Neural progenitor cell (in vitro differentiated cells): ENCODE results near the gene CD46. TPM values are rescaled to one million over a fixed set of nuclear protein-coding genes. Genes with fewer than 3 reads are reported as not detected.

Source experiments
- DNase-seq: peaks from one replicate; pipeline ENCODE4 v3.0.0-alpha.2; 2016; ENCODE audit warnings: low spot score
- H2AFZ ChIP-seq: fragments of 200-600 bp; sonication (generic); replicated peaks from 2 replicates; pipeline ENCODE4 v1.6.1; 2016; ENCODE audit warnings: antibody characterized with exemption
- H3F3A ChIP-seq: fragments of 200-600 bp; sonication (generic); 2 replicates; pipeline ENCODE4 v1.6.1; 2016; ENCODE audit warnings: antibody characterized with exemption, low read depth
- H3K27ac ChIP-seq: fragments of 200-600 bp; sonication (generic); 2 replicates; pipeline ENCODE4 v1.5.1; 2016; ENCODE audit warnings: mild to moderate bottlenecking
- H3K27me3 ChIP-seq: fragments of 200-600 bp; sonication (generic); 2 replicates; pipeline ENCODE4 v1.6.1; 2016; ENCODE audit warnings: mild to moderate bottlenecking, moderate library complexity
- H3K36me3 ChIP-seq: fragments of 200-600 bp; sonication (generic); 2 replicates; pipeline ENCODE4 v1.5.1; 2016
- H3K4me1 ChIP-seq: fragments of 200-600 bp; sonication (generic); 2 replicates; pipeline ENCODE4 v1.6.1; 2016; ENCODE audit warnings: mixed run types
- H3K4me2 ChIP-seq: fragments of 200-600 bp; sonication (generic); 2 replicates; pipeline ENCODE4 v1.6.1; 2016
- H3K4me3 ChIP-seq: fragments of 200-600 bp; sonication (generic); 2 replicates; pipeline ENCODE4 v1.5.1; 2016
- H3K79me2 ChIP-seq: fragments of 200-600 bp; sonication (generic); 2 replicates; pipeline ENCODE4 v1.6.1; 2016; ENCODE audit warnings: low read depth
- H3K9ac ChIP-seq: fragments of 200-600 bp; sonication (generic); 2 replicates; pipeline ENCODE4 v1.6.1; 2016
- H3K9me3 ChIP-seq: fragments of 200-600 bp; sonication (generic); 2 replicates; pipeline ENCODE4 v1.5.1; 2016; ENCODE audit warnings: low read depth
- H4K20me1 ChIP-seq: fragments of 200-600 bp; sonication (generic); 2 replicates; pipeline ENCODE4 v1.6.1; 2016; ENCODE audit warnings: low read depth
- H3K27ac Mint-ChIP-seq: 3 replicates; pipeline ENCODE4 v1.8.0; 2021; ENCODE audit warnings: mixed read lengths
- H3K27me3 Mint-ChIP-seq: 2 replicates; pipeline ENCODE4 v1.8.0; 2022; ENCODE audit warnings: low read depth, mild to moderate bottlenecking, inconsistent platforms, moderate library complexity, mixed read lengths; ENCODE audit not compliant: insufficient read depth
- H3K36me3 Mint-ChIP-seq: 3 replicates; pipeline ENCODE4 v1.8.0; 2021; ENCODE audit warnings: mixed read lengths
- H3K4me1 Mint-ChIP-seq: 3 replicates; pipeline ENCODE4 v1.8.0; 2021; ENCODE audit warnings: mixed read lengths
- H3K4me3 Mint-ChIP-seq: 3 replicates; pipeline ENCODE4 v1.8.0; 2021; ENCODE audit warnings: mild to moderate bottlenecking, moderate library complexity, mixed read lengths
- H3K9me3 Mint-ChIP-seq: 3 replicates; pipeline ENCODE4 v1.8.0; 2020; ENCODE audit warnings: mixed read lengths
- CTCF ChIP-seq: fragments of 200-600 bp; sonication (generic); IDR thresholded peaks from 2 replicates; pipeline ENCODE4 v1.5.1; 2017; ENCODE audit warnings: antibody characterized with exemption, mild to moderate bottlenecking
- EZH2 ChIP-seq: fragments of 200-600 bp; sonication (generic); IDR thresholded peaks from 2 replicates; pipeline ENCODE4 v1.6.1; 2017; ENCODE audit warnings: antibody characterized with exemption, mild to moderate bottlenecking, moderate library complexity
- EZH2phosphoT487 ChIP-seq: fragments of 200-600 bp; sonication (generic); IDR thresholded peaks from 2 replicates; pipeline ENCODE4 v1.6.1; 2017; ENCODE audit warnings: antibody characterized with exemption
- total RNA-seq: library from RNA; depleted of rRNA; stranded (reverse); fragments of >200 nt; gene quantifications from 2 replicates; pipeline ENCODE4 v1.2.3, GENCODE V29; 2015; ENCODE audit warnings: low replicate concordance

Gene CD46
- total RNA-seq, 1 donor from 2014 or later = 186 TPM

GRCh38 chr1:207817166-207817565 is 65.3 kb downstream of the CD46 start:
- H3K27ac Mint-ChIP-seq = no peak overlapping the region
- no peaks in the 10 kb centered on the region for H3K4me1 Mint-ChIP-seq

GRCh38 chr1:207817778-207818751 is 66.2 kb downstream of the CD46 start:
- peaks cover 4% of the 10 kb centered on the region for H3K4me1 Mint-ChIP-seq
- no peak overlapping the region for H3K4me3 Mint-ChIP-seq
- TF ChIP-seq EZH2 (no peak), EZH2phosphoT487 (no peak), CTCF (no peak)
- Histone ChIP-seq H3K4me1 (no peaks in the 10 kb centered on the region), H3K4me3 (no peak overlapping the region), H3K79me2 (no peaks in the 10 kb centered on the region), H3K27me3 (no peaks in the 10 kb centered on the region), H3K9me3 (no peaks in the 10 kb centered on the region), H3K36me3 (no peaks in the 10 kb centered on the region), H3K9ac (no peak overlapping the region), H4K20me1 (no peaks in the 10 kb centered on the region), H3K4me2 (no peak overlapping the region), H3F3A (no peaks in the 10 kb centered on the region), H3K27ac (no peak overlapping the region), H2AFZ (no peak overlapping the region)
- no peak overlapping the region for H3K27ac Mint-ChIP-seq
- DNase-seq = no peak
- peaks cover 6% of the 10 kb centered on the region for H3K27me3 Mint-ChIP-seq
- no peaks in the 10 kb centered on the region for H3K9me3 Mint-ChIP-seq
- H3K36me3 Mint-ChIP-seq = peaks cover 20% of the 10 kb centered on the region

More at GRCh38 chr1:207817166-207817565, 65.3 kb downstream of the CD46 start:
- Histone ChIP-seq H3K4me2 (no peak overlapping the region), H3K9me3 (no peaks in the 10 kb centered on the region), H3K4me3 (no peak overlapping the region), H3K79me2 (no peaks in the 10 kb centered on the region), H3F3A (no peaks in the 10 kb centered on the region), H2AFZ (no peak overlapping the region), H3K9ac (no peak overlapping the region), H3K4me1 (no peaks in the 10 kb centered on the region), H4K20me1 (no peaks in the 10 kb centered on the region), H3K27me3 (no peaks in the 10 kb centered on the region), H3K27ac (no peak overlapping the region), H3K36me3 (no peaks in the 10 kb centered on the region)
- H3K4me3 Mint-ChIP-seq = no peak overlapping the region
- no peak for DNase-seq
- no peaks in the 10 kb centered on the region for H3K9me3 Mint-ChIP-seq
- peaks cover 20% of the 10 kb centered on the region for H3K36me3 Mint-ChIP-seq
- no peak for TF ChIP-seq EZH2phosphoT487
- no peak for TF ChIP-seq EZH2
- no peak for TF ChIP-seq CTCF
- peaks cover 6% of the 10 kb centered on the region for H3K27me3 Mint-ChIP-seq

- no peaks in the 10 kb centered on the region for H4K20me1 ChIP-seq
- no peak overlapping the region for H2AFZ ChIP-seq
- no peaks in the 10 kb centered on the region for H3K4me1 ChIP-seq
- H3K4me2 ChIP-seq = no peak overlapping the region
- Mint-ChIP-seq H3K36me3 (peaks cover 20% of the 10 kb centered on the region), H3K27ac (no peak overlapping the region), H3K9me3 (peaks cover 2% of the 10 kb centered on the region), H3K4me3 (no peak overlapping the region), H3K4me1 (peaks cover 10% of the 10 kb centered on the region), H3K27me3 (peaks cover 10% of the 10 kb centered on the region)
- TF ChIP-seq EZH2 (no peak), EZH2phosphoT487 (no peak), CTCF (no peak)
- H3K27ac ChIP-seq = no peak overlapping the region
- H3K27me3 ChIP-seq = no peaks in the 10 kb centered on the region
- no peak for DNase-seq
- H3K9ac ChIP-seq = no peak overlapping the region
- no peak overlapping the region for H3K4me3 ChIP-seq
- H3K36me3 ChIP-seq = no peaks in the 10 kb centered on the region
- H3F3A ChIP-seq = no peaks in the 10 kb centered on the region
- H3K79me2 ChIP-seq = no peaks in the 10 kb centered on the region
- H3K9me3 ChIP-seq = no peaks in the 10 kb centered on the region
These were observed 67.2 kb downstream of the CD46 start for GRCh38 chr1:207818971-207819451.
